GM18868 (cell line): ENCODE data around the gene SDR39U1.

Experiments
- ATAC-seq: cut with Tn5 transposase; IDR thresholded peaks from one replicate; pipeline ENCODE4 v1.9.1; 2021; ENCODE audit warnings: mild to moderate bottlenecking, moderate library complexity; ENCODE audit not compliant: unreplicated experiment

The SDR39U1 gene

GRCh38 chr14:24430143-24430681 lies 12.4 kb downstream of the SDR39U1 start:
- ATAC-seq = peak; percentile 49

DNA sequence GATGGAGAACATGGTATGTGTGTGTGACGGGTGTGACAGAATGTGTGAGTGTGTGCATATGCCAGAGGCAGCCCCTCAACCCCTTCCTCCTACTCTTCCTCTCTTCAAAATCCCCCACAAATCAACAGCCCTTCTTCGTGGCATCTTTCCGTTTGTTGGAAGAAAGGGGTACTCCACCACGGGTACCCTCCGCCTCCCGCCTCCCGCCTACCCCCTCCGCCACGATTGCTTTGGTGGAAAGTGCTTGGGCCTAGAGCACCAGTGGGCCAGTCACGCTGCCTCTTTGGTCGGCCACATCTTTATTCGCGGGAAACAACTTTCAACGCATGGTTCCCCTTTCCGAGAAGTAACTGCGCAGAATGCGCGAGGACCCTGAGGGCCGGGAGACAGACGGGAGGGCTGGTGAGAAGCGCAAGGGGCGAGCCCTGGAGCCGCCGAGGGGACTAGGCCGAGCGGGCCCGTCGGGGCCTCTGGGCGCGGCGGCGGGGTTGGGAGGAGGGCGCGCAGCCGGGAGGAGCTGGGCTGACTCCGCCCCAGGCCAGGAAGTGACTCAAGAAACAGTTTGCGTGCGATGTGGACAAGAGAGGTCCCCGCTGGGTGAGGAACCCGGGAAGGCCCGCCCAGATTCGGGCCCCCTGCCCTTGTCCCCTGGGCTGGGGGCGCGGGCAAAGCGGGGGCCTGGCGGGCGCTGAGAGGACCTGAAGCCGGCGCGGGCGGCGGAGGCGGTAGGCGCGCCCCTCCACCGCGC lies 13.0 kb downstream of the SDR39U1 start, which contains the start of the genes CBLN3 and KHNYN:
CBLN3 (minus strand) TSS at position 274 of the 748 bp plus-strand sequence. CDS start 614 bp downstream, outside the sequence.
KHNYN (plus strand) TSS at position 560 of the 748 bp plus-strand sequence. CDS start 777 bp downstream, outside the sequence.
- peak; percentile 83 for ATAC-seq

DNA sequence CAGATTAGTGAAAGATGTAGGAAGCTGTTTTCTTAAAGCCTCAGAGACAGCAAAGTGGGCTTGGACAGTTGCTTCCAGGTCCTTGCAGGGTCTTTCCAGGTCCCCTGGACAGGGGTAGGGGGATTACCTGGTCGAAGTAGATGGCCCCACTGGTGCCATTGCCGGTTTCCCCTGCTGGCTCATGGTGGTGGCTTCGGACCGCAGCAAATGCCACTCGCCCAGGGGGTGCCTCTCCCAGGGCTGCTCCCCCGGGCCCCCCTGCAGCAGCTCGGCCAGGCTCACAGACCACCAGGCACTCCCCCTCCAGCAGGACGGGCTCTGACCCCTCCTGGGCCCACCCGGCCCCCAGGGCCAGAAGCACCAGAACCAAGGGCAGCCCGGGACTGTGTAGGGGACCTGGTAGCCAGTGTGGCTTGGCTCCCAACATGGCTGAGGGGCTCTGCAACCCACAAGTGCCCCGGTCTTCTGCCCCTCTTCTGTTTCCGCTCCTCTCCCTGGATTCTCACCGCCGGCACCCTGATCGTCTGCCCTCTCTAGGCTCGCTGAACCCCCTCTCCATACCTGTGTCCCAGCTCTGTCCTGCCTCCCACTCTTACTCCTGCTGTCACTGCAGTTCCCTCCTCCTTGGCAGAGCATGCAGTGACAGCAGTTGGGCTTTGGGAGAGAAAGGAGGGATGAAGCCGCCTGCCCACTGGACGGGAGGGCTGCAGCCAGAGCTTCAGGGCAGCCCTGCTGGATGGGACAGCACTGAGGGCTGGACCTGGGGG lies 13.8 kb downstream of the SDR39U1 start:
- ATAC-seq = no peak

- no peak for ATAC-seq
Observed at GRCh38 chr14:24427537-24428508, 14.8 kb downstream of the SDR39U1 start.

- no peak for ATAC-seq
Observed at GRCh38 chr14:24426912-24427536, 15.6 kb downstream of the SDR39U1 start.

DNA sequence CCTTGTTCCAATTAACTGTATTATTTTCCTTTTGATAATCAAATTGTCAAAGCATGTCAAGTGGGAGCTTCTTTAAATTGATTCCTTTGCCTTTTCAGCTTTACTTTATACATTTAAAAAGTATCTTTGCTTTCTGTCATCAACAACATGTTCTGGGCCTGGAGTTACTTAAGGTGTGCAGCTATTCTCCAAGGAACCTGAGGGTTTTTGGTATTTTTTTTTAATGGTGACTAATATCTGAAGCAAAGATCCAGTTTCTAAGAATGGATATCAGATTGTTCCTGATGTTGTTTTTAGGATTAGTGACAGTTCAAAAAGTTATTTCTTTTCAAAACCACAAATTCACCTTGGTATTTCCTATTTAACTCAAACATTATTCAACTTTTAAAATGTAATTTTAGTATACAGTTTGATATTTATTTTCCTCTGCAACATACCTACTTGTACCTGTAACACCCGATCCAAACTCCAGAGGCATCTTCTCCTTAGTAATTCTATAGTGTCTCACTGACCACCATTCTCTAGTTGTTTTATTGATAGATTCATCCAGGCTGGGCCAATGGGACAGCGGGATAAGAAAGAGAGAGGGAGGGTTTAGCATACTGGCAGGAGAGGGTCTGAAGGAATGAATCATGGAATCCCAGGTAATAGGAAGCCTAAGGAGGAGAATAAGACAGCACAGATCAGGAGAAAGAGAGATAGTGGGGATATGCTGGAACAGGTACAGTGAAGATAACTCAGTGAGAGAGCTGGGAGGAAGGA lies 16.2 kb downstream of the SDR39U1 start:
- ATAC-seq = no peak

DNA sequence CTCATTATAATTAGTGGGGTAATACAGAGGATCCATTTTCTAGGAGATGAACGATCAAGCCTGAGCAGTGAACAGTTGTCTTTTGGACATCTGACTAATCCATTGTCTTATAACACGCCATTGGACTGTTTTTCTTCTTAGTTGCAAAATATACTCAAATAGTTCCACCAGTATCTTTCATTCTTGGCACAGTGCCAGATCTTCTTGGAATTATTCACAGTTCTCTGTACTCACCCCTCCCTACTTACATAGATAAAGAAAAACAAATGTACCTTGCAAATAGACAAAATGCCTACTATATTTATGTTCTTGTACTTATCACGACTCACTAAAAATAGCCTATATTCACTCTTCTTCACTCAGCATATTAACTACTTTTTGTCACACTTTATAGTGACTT lies 16.9 kb downstream of the SDR39U1 start:
- no peak for ATAC-seq

DNA sequence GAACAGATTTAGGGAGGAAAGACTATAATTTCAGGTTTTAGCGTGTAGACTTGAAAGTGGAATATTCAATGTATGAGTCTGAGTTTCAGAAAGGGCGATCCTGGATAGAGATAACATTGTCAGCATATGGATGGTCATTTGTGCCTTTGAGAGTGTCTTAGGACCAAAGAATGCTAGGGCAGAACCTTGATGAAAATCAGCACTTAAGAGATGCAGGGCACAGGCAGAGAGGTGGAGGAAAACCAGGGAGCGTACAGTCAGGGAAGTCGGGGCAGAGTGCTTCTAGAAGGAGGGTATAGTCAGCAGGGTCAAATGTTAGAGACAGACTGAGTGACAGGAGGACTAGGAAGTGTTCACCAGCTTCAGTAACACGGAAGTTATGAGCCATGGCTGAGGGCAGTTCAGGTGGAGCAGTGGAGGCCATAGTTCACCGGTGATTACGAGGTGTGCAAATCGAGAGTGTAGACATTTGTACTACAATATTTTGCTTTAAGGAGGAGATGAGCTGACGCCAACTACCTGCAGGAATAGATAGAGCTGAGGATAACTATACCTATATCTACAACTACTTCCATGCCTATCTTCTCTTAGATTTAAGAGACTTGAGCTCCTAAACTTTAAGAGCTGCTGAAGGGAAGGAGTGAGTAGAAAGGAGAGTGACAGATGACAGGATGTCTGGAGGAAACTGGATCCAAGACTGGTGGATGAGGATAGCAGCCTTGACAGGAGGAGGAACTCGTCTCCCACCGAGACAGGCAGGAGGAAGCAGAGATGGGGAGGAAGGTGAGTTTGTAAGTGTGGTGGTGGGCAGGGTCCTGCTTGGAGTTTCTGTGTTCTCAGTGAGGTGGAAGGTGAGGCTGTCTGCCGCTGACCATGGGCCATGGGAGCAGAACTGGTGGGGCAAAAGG lies 19.6 kb downstream of the SDR39U1 start:
- ATAC-seq = peak; percentile 8

- peak; percentile 49 for ATAC-seq
Observed at GRCh38 chr14:24422261-24422660, 20.3 kb downstream of the SDR39U1 start.

GRCh38 chr14:24418492-24418873 lies 24.1 kb downstream of the SDR39U1 start:
- no peak for ATAC-seq

- no peak for ATAC-seq
Observed at GRCh38 chr14:24417832-24418491, 24.6 kb downstream of the SDR39U1 start.

DNA sequence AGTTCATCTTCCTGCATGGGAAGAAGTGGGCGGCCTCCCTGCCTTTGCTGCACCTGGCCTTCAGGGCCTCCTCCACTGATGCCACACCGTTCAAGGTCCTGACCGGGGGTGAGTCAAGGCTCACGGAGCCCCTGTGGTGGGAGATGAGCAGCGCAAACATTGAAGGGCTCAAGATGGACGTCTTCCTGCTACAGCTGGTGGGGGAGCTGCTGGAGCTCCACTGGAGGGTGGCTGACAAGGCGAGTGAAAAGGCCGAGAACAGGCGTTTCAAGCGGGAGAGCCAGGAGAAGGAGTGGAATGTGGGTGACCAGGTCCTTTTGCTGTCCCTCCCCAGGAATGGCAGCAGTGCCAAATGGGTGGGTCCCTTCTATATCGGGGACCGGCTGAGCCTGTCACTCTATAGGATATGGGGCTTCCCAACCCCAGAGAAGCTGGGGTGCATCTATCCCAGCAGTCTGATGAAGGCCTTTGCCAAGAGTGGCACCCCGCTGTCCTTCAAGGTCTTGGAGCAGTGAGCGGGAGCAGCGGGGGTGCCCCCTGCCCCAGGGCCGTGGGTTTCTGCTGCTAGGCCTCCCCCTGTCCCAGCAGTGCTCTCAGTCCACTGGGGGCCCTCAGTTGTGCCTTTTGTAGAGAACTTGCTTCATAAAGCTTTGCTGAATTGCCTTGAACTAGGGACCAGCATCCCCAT lies 25.5 kb downstream of the SDR39U1 start:
- ATAC-seq = no peak

- no peak for ATAC-seq
Observed at GRCh38 chr14:24416254-24416931, 26.2 kb downstream of the SDR39U1 start.

DNA sequence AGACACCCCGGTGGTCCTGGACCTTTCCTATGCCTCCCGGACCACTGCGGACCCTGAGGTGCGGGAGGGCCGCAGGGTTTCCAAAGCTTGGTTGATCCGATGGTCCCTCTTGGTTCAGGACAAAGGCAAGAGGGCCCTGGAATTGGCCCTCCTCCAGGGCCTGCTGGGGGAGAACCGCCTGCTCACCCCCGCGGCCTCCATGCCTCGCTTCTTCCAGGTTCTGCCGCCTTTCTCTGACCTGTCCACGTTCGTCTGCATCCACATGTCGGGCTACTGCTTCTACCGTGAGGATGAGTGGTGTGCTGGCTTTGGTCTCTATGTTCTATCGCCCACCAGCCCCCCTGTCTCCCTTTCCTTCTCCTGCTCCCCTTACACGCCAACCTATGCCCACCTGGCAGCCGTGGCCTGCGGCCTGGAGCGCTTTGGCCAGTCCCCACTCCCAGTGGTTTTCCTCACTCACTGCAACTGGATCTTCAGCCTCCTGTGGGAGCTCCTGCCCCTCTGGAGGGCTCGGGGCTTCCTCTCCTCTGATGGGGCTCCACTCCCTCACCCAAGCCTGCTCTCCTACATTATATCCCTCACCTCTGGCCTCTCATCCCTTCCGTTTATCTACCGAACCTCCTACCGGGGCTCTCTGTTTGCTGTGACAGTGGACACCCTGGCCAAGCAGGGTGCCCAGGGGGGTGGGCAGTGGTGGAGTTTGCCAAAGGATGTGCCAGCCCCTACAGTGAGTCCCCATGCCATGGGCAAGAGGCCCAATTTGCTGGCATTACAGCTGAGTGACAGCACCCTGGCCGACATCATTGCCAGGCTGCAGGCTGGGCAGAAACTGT lies 26.9 kb downstream of the SDR39U1 start:
- ATAC-seq = no peak

GRCh38 chr14:24414732-24415420 lies 27.7 kb downstream of the SDR39U1 start:
- no peak for ATAC-seq
